ENCODE results near the gene RBM6. TPM values are rescaled to one million over a fixed set of nuclear protein-coding genes. Genes with fewer than 3 reads are reported as not detected.

RBM6 gene
- total RNA-seq, 1 experiment from 2014 or later = 58.3 TPM

DNA sequence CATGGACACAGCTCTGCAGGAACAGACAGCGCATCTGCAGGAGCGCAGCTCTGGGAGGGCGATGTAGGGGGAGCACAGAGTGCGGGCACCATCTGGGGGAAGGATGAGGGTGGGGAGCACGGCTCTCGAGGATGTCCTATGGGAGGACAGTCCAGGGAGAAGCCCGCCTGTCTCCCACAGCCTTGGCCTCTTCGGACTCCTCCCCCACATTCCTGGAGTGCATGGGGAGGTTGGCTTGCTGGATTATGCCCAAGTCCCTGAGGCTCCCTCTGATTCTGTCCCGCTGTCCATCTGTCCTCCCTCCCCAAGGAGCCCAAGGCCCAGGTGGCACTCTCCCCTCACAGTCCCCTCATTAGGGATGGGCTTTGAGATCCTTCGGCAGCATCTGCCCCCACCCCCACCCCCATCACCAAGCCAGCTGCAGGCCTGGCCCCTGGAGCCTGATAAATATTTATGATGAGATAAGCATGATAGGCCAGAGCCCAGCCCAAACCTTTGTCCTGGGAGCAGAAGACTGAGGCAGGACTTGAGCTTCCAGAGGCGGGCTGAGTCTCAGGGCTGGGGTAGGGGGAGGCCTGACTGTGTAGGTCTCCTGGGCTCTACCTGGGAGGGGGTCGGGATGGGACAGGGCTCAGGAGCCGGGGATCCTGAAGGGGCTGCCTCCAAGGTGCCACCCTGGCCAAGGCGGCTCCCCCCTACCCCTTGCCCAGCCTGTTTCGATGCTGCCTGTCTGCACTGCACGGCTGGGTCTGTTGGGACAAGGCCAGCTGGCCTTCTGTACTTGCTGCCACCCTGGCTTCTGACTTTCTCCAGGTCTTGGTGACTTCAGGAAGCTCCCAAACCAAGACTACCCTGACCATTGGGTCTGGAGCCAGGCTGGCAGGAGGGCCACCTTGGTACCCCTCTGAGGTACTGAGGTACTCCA lies 186.6 kb downstream of the RBM6 start:
- no TSS peak for BruUV-seq (replicated peaks)
- Histone ChIP-seq H3K9ac (ENCODE audit: low read length) (no peak overlapping the region), H3K4me2 (ENCODE audit: low read length) (no peak overlapping the region), H3K9me2 (ENCODE audit: insufficient read depth) (no peaks in the 10 kb centered on the region), H3K9me3 (ENCODE audit: control insufficient read depth in 1 of 2, insufficient read depth in 1 of 2, low read depth in 1 of 2, low read length in 2 of 2) (no peaks in the 10 kb centered on the region), H3K4me3 (replicated peaks in 1 of 2; ENCODE audit: low read depth in 1 of 2, low read length in 2 of 2) (no peak overlapping the region), H2AFZ (ENCODE audit: low read depth, low read length, poor library complexity, severe bottlenecking) (no peak overlapping the region), H3K4me1 (ENCODE audit: control insufficient read depth in 1 of 2, insufficient read depth in 2 of 2, low read length in 2 of 2) (no peaks in the 10 kb centered on the region), H3K36me3 (ENCODE audit: control insufficient read depth in 1 of 2, insufficient read depth in 2 of 2, low read length in 2 of 2) (no peaks in the 10 kb centered on the region), H4K20me1 (ENCODE audit: insufficient read depth) (no peaks in the 10 kb centered on the region), H3K79me2 (ENCODE audit: insufficient read depth, low read length) (no peaks in the 10 kb centered on the region), H3K27me3 (ENCODE audit: insufficient read depth, low read length) (no peaks in the 10 kb centered on the region), H3K27ac (ENCODE audit: low read depth, low read length) (no peak overlapping the region)
- ChIA-PET CTCF (no interaction called here), RAD21 (ENCODE audit: low non-redundant PET in 1 of 2, low total read pairs in 2 of 2, uncharacterized antibody in 2 of 2, unreplicated experiment in 2 of 2) (no interaction called here), POLR2A (no interaction called here)
- no peak for ATAC-seq
- TF ChIP-seq SIN3A (IDR thresholded peaks at IDR 0.05; ENCODE audit: low read depth) (no peak), CEBPB (IDR thresholded peaks at IDR 0.05; ENCODE audit: low read depth) (no peak), YY1 (IDR thresholded peaks at IDR 0.05; ENCODE audit: extremely low read depth, insufficient replicate concordance, low read depth, low read length) (no peak), CBX3 (IDR thresholded peaks at IDR 0.05; ENCODE audit: low read depth) (no peak), FOSL1 (IDR thresholded peaks at IDR 0.05; ENCODE audit: low read depth) (no peak), EZH2phosphoT487 (IDR thresholded peaks at IDR 0.05; ENCODE audit: borderline replicate concordance) (no peak), TCF7L2 (IDR thresholded peaks at IDR 0.05; ENCODE audit: borderline replicate concordance, extremely low read depth, insufficient read depth, insufficient read length) (no peak), EGR1 (IDR thresholded peaks at IDR 0.05; ENCODE audit: low read depth) (no peak), POLR2AphosphoS5 (IDR thresholded peaks at IDR 0.05; ENCODE audit: low read depth, low read length) (no peak)
- TF ChIP-seq, protein P1, sequence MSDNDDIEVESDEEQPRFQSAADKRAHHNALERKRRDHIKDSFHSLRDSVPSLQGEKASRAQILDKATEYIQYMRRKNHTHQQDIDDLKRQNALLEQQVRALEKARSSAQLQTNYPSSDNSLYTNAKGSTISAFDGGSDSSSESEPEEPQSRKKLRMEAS (IDR thresholded peaks at IDR 0.05) = no peak
- TF ChIP-seq, protein P2, sequence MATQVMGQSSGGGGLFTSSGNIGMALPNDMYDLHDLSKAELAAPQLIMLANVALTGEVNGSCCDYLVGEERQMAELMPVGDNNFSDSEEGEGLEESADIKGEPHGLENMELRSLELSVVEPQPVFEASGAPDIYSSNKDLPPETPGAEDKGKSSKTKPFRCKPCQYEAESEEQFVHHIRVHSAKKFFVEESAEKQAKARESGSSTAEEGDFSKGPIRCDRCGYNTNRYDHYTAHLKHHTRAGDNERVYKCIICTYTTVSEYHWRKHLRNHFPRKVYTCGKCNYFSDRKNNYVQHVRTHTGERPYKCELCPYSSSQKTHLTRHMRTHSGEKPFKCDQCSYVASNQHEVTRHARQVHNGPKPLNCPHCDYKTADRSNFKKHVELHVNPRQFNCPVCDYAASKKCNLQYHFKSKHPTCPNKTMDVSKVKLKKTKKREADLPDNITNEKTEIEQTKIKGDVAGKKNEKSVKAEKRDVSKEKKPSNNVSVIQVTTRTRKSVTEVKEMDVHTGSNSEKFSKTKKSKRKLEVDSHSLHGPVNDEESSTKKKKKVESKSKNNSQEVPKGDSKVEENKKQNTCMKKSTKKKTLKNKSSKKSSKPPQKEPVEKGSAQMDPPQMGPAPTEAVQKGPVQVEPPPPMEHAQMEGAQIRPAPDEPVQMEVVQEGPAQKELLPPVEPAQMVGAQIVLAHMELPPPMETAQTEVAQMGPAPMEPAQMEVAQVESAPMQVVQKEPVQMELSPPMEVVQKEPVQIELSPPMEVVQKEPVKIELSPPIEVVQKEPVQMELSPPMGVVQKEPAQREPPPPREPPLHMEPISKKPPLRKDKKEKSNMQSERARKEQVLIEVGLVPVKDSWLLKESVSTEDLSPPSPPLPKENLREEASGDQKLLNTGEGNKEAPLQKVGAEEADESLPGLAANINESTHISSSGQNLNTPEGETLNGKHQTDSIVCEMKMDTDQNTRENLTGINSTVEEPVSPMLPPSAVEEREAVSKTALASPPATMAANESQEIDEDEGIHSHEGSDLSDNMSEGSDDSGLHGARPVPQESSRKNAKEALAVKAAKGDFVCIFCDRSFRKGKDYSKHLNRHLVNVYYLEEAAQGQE (IDR thresholded peaks at IDR 0.05; ENCODE audit: low read depth) = no peak
- TF ChIP-seq, protein P3, sequence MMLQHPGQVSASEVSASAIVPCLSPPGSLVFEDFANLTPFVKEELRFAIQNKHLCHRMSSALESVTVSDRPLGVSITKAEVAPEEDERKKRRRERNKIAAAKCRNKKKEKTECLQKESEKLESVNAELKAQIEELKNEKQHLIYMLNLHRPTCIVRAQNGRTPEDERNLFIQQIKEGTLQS (IDR thresholded peaks at IDR 0.05) = no peak
- intact Hi-C loops (cut with micrococcal nuclease) = no loop called here
- no peak for DNase-seq (ENCODE audit: low read depth, low spot score)

Other genes with a start within 250 kb of the RBM6 start
- gene AMIGO3, start 220.5 kb upstream of the RBM6 start, total RNA-seq (2021; ENCODE audit: unreplicated experiment) = 0.32 TPM
- gene GMPPB, start 216.2 kb upstream of the RBM6 start, total RNA-seq (2021; ENCODE audit: unreplicated experiment) = 24.1 TPM
- 30.6 TPM for gene IP6K1, start 153.6 kb upstream of the RBM6 start, total RNA-seq (2021; ENCODE audit: unreplicated experiment)
- gene CDHR4, start 140.3 kb upstream of the RBM6 start, total RNA-seq (2021; ENCODE audit: unreplicated experiment) = not detected
- 1.6 TPM for gene INKA1, start 136.9 kb upstream of the RBM6 start, total RNA-seq (2021; ENCODE audit: unreplicated experiment)
- gene UBA7, start 126.2 kb upstream of the RBM6 start, total RNA-seq (2021; ENCODE audit: unreplicated experiment) = 2.6 TPM
- gene TRAIP, start 83.6 kb upstream of the RBM6 start, total RNA-seq (2021; ENCODE audit: unreplicated experiment) = 25.5 TPM
- gene CAMKV, start 70.2 kb upstream of the RBM6 start, total RNA-seq (2021; ENCODE audit: unreplicated experiment) = 0.10 TPM
- 113 TPM for gene MST1R, start 36.3 kb upstream of the RBM6 start, total RNA-seq (2021; ENCODE audit: unreplicated experiment)
- 9.0 TPM for gene MON1A, start 10.3 kb upstream of the RBM6 start, total RNA-seq (2021; ENCODE audit: unreplicated experiment)
- gene RBM5, start 148.8 kb downstream of the RBM6 start, total RNA-seq (2021; ENCODE audit: unreplicated experiment) = 89.1 TPM
- gene SEMA3F, start 215.2 kb downstream of the RBM6 start, total RNA-seq (2021; ENCODE audit: unreplicated experiment) = 15.7 TPM